GM10847 (cell line): Measurements from ENCODE around the gene GCHFR.

Experiments used
- POLR2A ChIP-seq: IDR thresholded peaks from 2 replicates; pipeline ENCODE4 v1.6.1; 2011; ENCODE audit not compliant: insufficient read length; ENCODE audit errors: extremely low read depth

The GCHFR gene

DNA sequence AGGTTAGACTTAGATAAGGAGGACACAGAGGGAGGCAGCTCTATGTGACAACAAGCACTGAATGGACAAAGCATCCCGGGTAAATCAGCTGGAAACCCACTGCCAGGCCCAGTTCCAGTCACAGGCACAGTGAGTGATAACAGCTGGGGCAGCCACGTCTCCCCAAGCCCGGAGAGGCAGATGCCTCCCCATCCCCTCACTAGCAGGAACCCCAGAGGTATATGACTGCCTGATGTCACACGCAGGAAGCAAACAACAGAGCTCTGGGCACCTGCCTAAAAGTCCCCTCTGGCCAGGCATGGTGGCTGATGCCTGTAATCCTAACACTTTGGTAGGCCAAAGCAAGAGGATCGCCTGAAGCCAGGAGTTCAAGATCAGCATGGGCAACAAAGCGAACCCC lies 24.1 kb downstream of the GCHFR start:
- no peak for TF ChIP-seq POLR2A

DNA sequence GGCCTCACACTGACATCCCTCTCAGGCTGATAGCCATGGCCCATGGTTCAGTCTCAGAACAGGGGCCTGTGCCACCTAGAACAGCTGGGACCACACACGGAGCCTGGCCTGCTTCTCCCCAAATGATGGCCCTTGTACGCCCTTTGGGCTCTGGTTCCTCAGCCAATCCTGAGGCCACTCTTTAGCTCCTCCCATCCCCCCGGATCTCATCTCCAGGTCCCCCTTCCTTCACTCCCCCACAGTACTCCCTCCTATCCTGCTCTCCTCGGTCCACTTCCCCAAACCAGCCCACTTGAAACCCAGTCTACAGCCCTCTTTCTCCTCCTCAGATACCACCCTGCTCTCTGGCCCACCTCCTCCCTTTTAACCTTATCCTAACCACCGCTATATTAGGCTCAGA lies 25.3 kb downstream of the GCHFR start:
- no peak for TF ChIP-seq POLR2A

GRCh38 chr15:40789999-40790398 lies 26.1 kb downstream of the GCHFR start:
- TF ChIP-seq POLR2A = no peak

DNA sequence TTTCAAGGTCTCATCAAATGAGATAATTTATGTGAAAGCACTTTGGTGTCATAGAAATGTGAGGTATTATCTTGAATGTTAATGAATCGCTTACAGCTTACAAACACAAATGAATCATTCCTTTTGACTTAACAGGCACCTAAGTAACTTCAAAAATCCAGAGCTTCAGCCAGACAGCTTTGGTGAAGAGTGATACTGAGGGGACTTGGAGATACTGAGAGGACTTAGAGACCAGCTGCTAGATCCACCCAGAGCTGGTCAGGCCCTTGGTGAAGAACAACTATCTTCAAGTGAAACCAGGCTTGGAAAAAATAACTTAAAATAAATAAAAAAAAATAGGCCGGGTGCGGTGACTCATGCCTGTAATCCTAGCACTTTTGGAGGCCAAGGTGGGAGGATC lies 26.9 kb downstream of the GCHFR start:
- no peak for TF ChIP-seq POLR2A

- no peak for TF ChIP-seq POLR2A
These were observed 28.5 kb downstream of the GCHFR start for GRCh38 chr15:40792394-40792793.

DNA sequence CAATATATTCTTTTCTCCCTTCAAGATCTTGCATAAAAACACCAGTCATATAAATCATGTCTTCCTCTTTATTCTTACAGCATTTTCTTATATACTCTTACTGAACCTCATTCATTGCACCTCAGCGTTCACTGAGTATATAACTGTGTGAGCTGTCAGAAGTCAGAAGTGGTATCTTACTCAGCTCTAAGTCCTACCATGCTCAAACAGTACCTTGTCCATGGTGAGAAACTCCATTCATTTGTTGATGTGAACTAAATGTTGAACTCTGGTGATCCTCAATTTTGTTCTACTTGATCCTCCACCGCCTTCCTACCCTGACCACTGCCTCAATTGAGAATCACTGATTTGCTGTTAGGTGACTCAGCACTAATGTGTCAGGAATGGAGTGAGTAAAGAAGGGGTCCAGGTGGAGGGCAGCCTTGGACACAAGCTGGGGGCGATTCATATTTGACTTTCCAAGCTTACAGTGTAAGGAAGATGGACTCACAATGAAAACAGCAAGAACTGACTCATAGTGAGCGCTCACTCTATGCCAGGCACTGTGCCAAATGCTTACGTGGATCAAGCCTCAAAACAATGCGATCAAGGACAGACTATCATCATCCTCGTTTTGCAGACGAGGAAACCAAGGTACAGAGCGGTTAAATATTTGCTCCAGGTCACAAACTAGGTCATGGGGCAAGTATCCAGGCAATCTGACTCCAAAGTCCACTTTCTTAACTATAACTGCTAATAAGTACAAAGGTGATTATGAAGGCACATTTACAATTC lies 29.5 kb downstream of the GCHFR start:
- no peak for TF ChIP-seq POLR2A

GRCh38 chr15:40796041-40796440 lies 32.2 kb downstream of the GCHFR start:
- TF ChIP-seq POLR2A = no peak

- TF ChIP-seq POLR2A = no peak
These were observed 32.6 kb downstream of the GCHFR start for GRCh38 chr15:40796512-40796911.

DNA sequence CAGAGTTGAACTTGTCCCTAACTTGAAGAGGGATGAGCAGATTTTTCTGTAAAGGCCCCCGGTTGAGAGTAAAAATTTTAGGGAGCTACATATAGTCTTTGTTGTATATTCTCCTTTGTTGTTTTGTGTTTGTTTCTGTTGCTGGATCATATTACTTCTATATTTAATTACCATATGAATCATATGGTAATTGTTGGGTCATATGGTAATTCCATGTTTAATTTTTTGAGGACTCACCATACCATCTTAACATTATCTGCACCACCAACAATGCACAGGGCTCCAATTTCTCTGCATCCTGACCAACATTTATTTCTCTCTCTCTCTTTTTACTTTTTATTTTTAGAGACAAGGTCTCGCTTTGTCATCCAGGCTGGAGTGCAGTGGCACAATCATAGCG lies 35.7 kb downstream of the GCHFR start:
- TF ChIP-seq POLR2A = no peak

DNA sequence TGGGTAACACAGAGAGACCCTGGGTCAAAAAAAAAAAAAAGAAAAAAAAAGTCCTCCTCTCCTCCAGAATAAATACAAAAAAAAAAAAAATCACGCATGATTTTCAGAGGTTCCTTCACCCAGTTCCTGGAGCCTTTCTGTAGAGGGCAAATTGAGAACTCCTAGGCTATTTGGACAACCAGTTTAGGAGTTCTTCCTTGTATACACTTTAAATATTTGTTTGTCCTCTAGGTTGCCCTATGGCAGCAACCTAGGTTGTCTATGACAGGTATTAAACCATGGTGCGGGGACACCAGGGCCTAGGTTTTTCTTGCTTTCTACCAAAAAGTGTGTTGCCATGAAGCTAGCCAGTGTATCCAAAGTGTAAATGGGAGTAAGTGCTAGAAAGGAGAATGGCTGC lies 39.2 kb downstream of the GCHFR start:
- TF ChIP-seq POLR2A = no peak

DNA sequence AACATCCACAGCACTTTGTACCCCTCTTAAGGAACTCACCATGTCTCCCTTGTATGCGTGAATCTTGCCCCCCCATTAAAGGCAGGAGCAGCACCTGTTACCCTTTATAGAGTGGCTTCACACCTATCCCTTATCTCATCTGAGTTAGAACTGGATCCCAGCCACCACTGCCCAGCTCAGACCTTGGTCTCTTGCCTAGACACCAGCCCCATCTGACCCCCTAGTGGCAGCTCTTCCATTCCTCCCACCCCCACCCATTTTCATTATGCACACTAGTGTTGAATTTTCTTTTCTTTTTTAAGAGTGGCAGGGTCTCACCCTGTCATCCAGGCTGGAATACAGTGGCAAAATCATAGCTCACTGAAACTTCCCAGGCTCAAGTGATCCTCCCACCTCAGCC lies 39.8 kb downstream of the GCHFR start:
- no peak for TF ChIP-seq POLR2A

GRCh38 chr15:40806672-40807027 lies 42.8 kb downstream of the GCHFR start:
- TF ChIP-seq POLR2A = no peak

- TF ChIP-seq POLR2A = peak; percentile 81
These were observed 43.4 kb downstream of the GCHFR start, which contains the start of the genes DNAJC17 and ZFYVE19 for GRCh38 chr15:40807028-40807887. Gene DNAJC17 (minus strand): TSS chr15:40807473. CDS start chr15:40807446, 27 bp downstream. Gene ZFYVE19 (plus strand): TSS chr15:40807089. CDS start chr15:40807590, 501 bp downstream.

DNA sequence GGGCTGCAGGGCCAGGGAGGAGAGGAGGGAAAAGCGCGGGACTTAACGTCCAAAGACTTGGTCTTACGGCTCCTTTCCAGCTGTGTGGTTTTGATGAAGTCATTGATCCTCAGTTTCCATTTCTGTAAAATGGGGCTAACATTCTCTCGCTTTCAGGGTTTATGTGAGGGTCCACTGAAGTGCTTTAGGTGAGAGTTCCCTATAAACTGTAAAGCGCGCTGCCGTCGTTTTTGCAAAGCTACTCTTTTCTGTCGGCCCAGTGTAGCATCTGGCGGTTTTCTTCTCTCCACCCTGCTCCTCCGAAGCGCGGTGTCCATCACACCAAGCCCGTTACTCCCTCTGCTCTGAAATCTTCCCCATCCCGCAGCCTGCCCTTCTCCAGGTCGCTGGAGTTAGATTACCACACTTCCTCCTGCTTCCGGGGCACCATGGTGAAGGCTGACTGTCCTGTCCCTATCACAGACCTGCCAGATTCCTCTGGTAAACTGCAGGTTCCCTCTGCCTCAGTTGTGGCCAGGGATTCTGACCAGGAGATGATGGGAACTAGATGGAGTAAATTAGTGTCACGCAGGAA lies 44.1 kb downstream of the GCHFR start:
- TF ChIP-seq POLR2A = no peak

DNA sequence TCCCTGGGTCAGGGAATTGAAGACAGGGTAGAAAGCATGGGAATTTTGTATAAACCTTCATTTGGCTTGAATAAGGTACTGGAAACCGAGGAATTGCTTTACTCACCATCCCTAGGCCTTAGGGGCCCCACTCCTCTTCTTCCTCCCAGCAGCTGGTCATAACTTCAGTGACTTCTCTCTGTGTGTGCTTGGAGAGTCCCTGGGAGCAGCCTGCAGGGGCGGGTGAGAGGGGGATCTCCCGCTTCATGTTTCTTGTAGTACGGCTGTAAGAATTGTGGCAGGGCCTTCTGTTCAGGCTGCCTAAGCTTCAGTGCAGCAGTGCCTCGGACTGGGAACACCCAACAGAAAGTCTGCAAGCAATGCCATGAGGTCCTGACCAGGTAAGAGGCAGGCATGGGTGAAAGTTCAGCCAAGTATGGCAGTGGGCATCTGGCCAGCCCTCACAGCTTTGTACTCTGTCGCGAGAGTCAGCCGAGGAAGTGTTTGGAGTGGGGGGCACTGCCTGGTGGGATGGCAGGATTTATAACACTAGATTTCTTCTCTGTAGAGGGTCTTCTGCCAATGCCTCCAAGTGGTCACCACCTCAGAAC lies 45.1 kb downstream of the GCHFR start:
- TF ChIP-seq POLR2A = no peak
